HG02642 (cell line): ENCODE measurements around the gene RFX7.

Experiments used
- ATAC-seq: cut with Tn5 transposase; IDR thresholded peaks from one replicate; pipeline ENCODE4 v1.9.1; 2021; ENCODE audit warnings: mild to moderate bottlenecking; ENCODE audit not compliant: unreplicated experiment, poor library complexity

The RFX7 gene

DNA sequence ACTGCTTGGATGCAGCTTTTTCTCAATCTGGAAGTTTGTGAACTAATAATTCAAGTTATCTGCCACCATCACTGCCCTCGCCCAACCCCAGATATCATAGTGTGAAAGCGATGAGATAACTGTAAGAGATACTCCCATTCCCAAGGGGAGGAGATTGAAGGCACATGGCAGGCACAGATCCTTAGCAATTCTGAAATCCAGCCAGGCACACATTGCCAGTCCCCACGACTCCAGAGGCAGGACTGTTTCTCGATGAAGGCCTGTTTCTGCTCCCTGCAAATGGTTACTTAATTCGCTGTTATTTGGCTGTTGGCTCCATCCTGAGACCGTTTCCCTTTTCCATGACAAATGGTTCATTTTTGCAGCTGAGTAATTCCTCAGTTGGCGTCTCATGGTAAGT, 187.1 kb downstream of the RFX7 start:
- no peak for ATAC-seq

DNA sequence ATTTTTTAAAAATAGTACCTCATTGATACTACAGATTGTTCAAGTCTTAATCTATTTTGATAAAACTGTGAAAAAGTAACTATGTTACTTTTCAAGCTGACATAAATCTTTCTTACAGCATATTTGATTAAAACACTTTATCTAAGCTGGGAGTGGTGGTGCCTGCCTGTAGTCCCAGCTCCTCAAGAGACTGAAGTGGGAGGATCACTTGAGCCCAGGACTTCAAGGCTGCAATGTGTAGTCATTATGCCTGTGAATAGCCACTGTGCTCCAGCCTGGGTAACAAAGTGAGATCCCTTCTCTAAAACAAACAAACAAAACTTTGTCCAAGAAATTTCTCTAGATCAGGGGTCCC, 190.7 kb downstream of the RFX7 start:
- ATAC-seq = no peak

DNA sequence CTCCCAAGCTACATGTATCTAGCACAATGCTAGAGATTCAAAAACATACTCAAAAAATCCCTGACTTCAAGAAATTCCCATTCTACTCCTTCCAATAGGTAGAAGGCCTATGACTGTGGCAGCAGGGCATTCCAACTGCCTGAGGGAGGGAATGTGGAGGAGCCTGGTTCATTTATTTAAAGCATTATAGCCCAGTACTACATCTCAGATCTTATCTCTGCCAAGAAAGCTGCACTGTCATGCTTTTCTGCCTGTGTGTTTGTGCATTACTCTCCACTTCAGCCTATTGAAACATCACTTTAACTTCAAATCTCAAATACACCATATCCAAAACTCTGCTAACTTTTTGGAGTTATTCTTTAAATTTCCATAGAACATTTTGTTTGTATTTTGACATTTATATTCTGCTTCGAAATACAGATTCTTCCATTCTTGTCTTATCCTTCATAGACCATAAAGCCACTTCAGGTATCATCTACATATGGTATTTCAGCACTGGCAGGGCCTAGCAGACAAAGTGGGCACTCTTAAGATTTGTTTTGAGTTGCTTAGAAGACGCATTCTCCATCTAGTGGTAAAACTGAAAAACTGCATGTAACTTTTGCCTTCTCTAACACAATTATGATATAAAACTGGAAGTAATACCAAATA, 191.2 kb downstream of the RFX7 start:
- no peak for ATAC-seq

GRCh38 chr15:56051676-56052075, 192.0 kb downstream of the RFX7 start:
- no peak for ATAC-seq

- no peak for ATAC-seq
These were observed 194.1 kb downstream of the RFX7 start for GRCh38 chr15:56049577-56049976.

- no peak for ATAC-seq
These were observed 196.3 kb downstream of the RFX7 start for GRCh38 chr15:56047354-56047753.

DNA sequence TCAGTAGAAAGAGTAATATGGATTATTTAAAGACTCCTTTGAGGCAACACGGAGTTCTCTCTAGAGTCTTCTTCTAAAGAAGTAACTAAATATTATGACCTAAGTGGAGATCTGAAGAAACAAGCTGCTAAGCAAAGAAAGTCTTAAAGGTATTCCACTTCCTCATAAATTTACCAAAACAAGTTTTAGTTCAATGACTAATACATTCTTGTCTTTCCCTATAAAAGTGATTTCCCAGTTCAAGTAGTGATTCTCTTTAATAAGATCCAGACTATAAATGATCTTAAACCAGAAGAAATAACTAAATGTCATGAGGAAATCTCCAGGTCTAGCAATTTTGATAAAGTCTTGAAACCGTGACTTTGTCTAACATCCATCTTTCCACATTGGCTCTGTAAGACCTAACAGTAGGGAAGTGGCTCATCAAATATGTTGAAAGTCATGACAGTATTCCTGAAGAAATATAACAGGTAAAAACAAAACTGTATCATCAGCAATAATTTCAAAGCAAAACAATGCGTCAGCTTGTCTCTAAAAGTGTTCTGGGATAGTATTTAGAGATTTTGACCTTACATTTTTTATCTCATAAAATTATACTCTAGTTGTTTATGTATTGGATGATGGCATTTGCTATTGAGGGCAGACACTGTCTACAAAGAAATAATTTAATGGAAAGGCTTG, 198.5 kb downstream of the RFX7 start:
- ATAC-seq = no peak

GRCh38 chr15:56042982-56043980, 200.4 kb downstream of the RFX7 start:
- no peak for ATAC-seq

- no peak for ATAC-seq
These were observed 201.2 kb downstream of the RFX7 start for GRCh38 chr15:56042498-56042897.

DNA sequence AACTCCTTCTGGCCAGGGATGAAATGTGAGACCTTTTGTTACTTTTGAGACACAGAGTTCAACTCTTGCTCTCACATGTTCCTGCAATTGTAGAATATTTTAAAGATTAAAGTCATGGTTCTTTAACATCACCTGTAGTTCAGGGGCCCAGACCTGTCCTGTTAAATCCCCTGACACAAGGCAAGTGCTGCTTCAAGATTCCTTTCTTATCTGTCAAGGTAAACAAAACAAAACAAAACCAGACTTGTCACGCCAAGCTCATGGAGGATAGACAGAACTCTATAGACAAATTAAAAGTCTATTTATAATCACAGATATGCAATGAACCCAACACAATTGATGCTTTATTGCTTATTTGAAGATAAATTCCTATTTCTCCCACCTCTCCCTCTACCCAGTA, 201.6 kb downstream of the RFX7 start:
- no peak for ATAC-seq

- no peak for ATAC-seq
These were observed 203.3 kb downstream of the RFX7 start for GRCh38 chr15:56040081-56041035.

DNA sequence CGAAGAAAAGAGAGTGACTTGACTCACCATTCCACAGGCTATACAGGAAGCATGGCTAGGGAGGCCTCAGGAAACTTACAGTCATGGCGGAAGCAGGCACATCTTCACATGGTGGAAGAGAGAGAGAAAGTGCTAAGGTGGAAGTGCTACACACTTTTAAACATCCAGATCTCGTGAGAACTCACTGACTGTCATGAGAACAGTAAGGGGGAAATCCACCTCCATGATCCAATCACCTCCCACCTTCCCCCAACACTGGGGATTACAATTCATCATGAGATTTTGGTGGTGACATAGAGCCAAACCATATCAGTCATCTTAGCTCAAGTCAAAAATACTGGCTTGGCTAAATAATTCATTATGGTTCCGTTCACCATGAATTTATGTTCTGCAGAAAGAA, 205.0 kb downstream of the RFX7 start:
- ATAC-seq = no peak

GRCh38 chr15:56038015-56038414, 205.7 kb downstream of the RFX7 start:
- no peak for ATAC-seq
